ENCODE data around the gene NUBP2.

- TF ChIP-seq CTCF (conservative IDR thresholded peaks at IDR 0.05; ENCODE audit: low read depth, low read length) (no peak), EZH2 (IDR thresholded peaks at IDR 0.05; ENCODE audit: borderline replicate concordance, low read depth, low read length, poor library complexity, severe bottlenecking) (no peak)
These were observed 24.9 kb upstream of the NUBP2 start for GRCh38 chr16:1757714-1758461.
